A673 (cell line): Measurements from ENCODE around the gene FIS1. TPM values are rescaled to one million over a fixed set of nuclear protein-coding genes. Genes with fewer than 3 reads are reported as not detected.

ENCODE experiments used
- BruUV-seq: library from RNA; stranded (reverse); fragments of 400-500 nt; replicated peaks from 2 replicates; lab custom pipeline; 2021; lab: Mats Ljungman, UMichigan
- CTCF ChIA-PET: fragments of 300-600 bp; sonication (Branson Sonifier 250); formaldehyde crosslinking; loops from one replicate; lab custom pipeline; 2022; ENCODE audit warnings: antibody characterized with exemption; lab: Charles Lee
- POLR2A ChIA-PET: fragments of 300-600 bp; sonication (Branson Sonifier 250); formaldehyde crosslinking; loops from one replicate; lab custom pipeline; 2022; ENCODE audit warnings: antibody characterized with exemption; ENCODE audit not compliant: low non-redundant PET; lab: Charles Lee
- DNase-seq: peaks from one replicate; pipeline ENCODE4 v3.0.0-alpha.2; 2015; ENCODE audit warnings: low spot score
- H3K27ac ChIP-seq: fragments of 200-600 bp; sonication (generic); 2 replicates; pipeline ENCODE4 v1.5.1; 2016; ENCODE audit warnings: mixed run types, low read depth, mild to moderate bottlenecking, mixed read lengths, antibody characterized with exemption, low read length; ENCODE audit not compliant: poor library complexity, severe bottlenecking
- H3K27me3 ChIP-seq: fragments of 200-600 bp; sonication (generic); replicated peaks from 2 replicates; pipeline ENCODE4 v1.6.1; 2017; ENCODE audit warnings: mixed run types, low read depth, mild to moderate bottlenecking, mixed read lengths, antibody characterized with exemption, low read length; ENCODE audit not compliant: insufficient read depth, poor library complexity
- H3K36me3 ChIP-seq: fragments of 200-600 bp; sonication (generic); 2 replicates; pipeline ENCODE4 v1.6.1; 2016; ENCODE audit warnings: mixed run types, mild to moderate bottlenecking, mixed read lengths, antibody characterized with exemption, low read length; ENCODE audit not compliant: insufficient read depth, poor library complexity, severe bottlenecking
- H3K4me1 ChIP-seq: fragments of 200-600 bp; sonication (generic); 2 replicates; pipeline ENCODE4 v1.6.1; 2017; ENCODE audit warnings: mixed run types, mild to moderate bottlenecking, mixed read lengths, antibody characterized with exemption, low read length; ENCODE audit not compliant: insufficient read depth, poor library complexity, severe bottlenecking
- H3K4me3 ChIP-seq: fragments of 200-600 bp; sonication (generic); 2 replicates; pipeline ENCODE4 v1.5.1; 2016; ENCODE audit warnings: low read depth, mixed run types, mild to moderate bottlenecking, mixed read lengths, low read length; ENCODE audit not compliant: poor library complexity, severe bottlenecking
- H3K9me3 ChIP-seq: fragments of 200-600 bp; sonication (generic); 2 replicates; pipeline ENCODE4 v1.6.1; 2016; ENCODE audit warnings: mixed run types, low read depth, mild to moderate bottlenecking, mixed read lengths, antibody characterized with exemption, low read length; ENCODE audit not compliant: poor library complexity, severe bottlenecking
- CTCF ChIP-seq: fragments of 300-800, 200-600 bp; sonication (generic); conservative IDR thresholded peaks from 2 replicates; pipeline ENCODE4 v1.5.1; 2017; ENCODE audit warnings: low read depth, mild to moderate bottlenecking, antibody characterized with exemption, low read length, moderate library complexity, mixed read lengths
- EZH2 ChIP-seq: fragments of 200-600 bp; sonication (generic); IDR thresholded peaks from 2 replicates; pipeline ENCODE4 v1.6.1; 2017; ENCODE audit warnings: borderline replicate concordance, low read depth, mild to moderate bottlenecking, mixed read lengths, antibody characterized with exemption, low read length; ENCODE audit not compliant: poor library complexity, severe bottlenecking
- intact Hi-C: fragments of 100-400 bp; cut with micrococcal nuclease; formaldehyde crosslinking; loops from one replicate; pipeline ENCODE4 v1.10.0; 2022; ENCODE audit not compliant: unreplicated experiment
- total RNA-seq: library from RNA; stranded (reverse); gene quantifications from 2 replicates; pipeline ENCODE4 v1.2.3, GENCODE V29; 2021

Gene FIS1
- total RNA-seq, 1 experiment from 2014 or later, result 79.6 TPM

- H3K36me3 ChIP-seq, result peaks cover 3% of the 10 kb centered on the region
- DNase-seq, result no peak
- H3K4me1 ChIP-seq, result no peaks in the 10 kb centered on the region
- BruUV-seq, result no TSS peak
- TF ChIP-seq CTCF (no peak), EZH2 (no peak)
- intact Hi-C loops, result no loop called here
- CTCF ChIA-PET, result no interaction called here
- H3K27me3 ChIP-seq, result no peaks in the 10 kb centered on the region
- no peaks in the 10 kb centered on the region for H3K9me3 ChIP-seq
- H3K4me3 ChIP-seq, result no peak overlapping the region
- H3K27ac ChIP-seq, result no peak overlapping the region
- POLR2A ChIA-PET, result no interaction called here
Measured at GRCh38 chr7:101250324-101250723, 5.4 kb upstream of the FIS1 start.

GRCh38 chr7:101248276-101248675, 3.4 kb upstream of the FIS1 start:
- Histone ChIP-seq H3K4me3 (no peak overlapping the region), H3K36me3 (peaks cover 3% of the 10 kb centered on the region), H3K27ac (no peak overlapping the region), H3K9me3 (no peaks in the 10 kb centered on the region), H3K4me1 (no peaks in the 10 kb centered on the region), H3K27me3 (no peaks in the 10 kb centered on the region)
- no TSS peak for BruUV-seq
- ChIA-PET CTCF (no interaction called here), POLR2A (no interaction called here)
- no peak for DNase-seq
- intact Hi-C loops, result no loop called here
- no peak for TF ChIP-seq EZH2
- no peak for TF ChIP-seq CTCF

GRCh38 chr7:101245147-101245668, 327 bp upstream of the FIS1 start:
- TF ChIP-seq CTCF (no peak), EZH2 (no peak)
- no peaks in the 10 kb centered on the region for H3K9me3 ChIP-seq
- peak overlapping the region; percentile 87 for H3K27ac ChIP-seq
- H3K36me3 ChIP-seq, result peaks cover 7% of the 10 kb centered on the region
- intact Hi-C loops, result loop anchor here (2.0 kb wide), 3 partner anchors 26 to 350 kb away; partner anchors contain the start of genes ACHE and ZNHIT1
- no peak for DNase-seq
- ChIA-PET CTCF (interaction anchor here (1.9 kb wide), 1 partner anchor 102 kb away, joined by 19 read pairs; no protein-coding TSS in a partner anchor), POLR2A (no interaction called here)
- no peaks in the 10 kb centered on the region for H3K27me3 ChIP-seq
- H3K4me1 ChIP-seq, result no peaks in the 10 kb centered on the region
- H3K4me3 ChIP-seq, result peak overlapping the region; percentile 86
- BruUV-seq, result TSS peak; percentile 83
